D721Med (cell line): ENCODE data around the gene CD300LD.
"Not testable (repeated sequence)": the region's sequence is repeated elsewhere in the genome, so short reads cannot be mapped to it uniquely, and the experiment has no call there.

Source experiments
- DNase-seq: peaks from one replicate; pipeline ENCODE4 v3.0.0; 2011; ENCODE audit warnings: low spot score; ENCODE audit not compliant: insufficient read length
- FAIRE-seq: peaks from 2 replicates; lab custom pipeline; 2011; peaks lifted over from hg19 to GRCh38; lab: Jason Lieb, UNC
- TF ChIP-seq, protein P1 (sequence below): IDR thresholded peaks from 2 replicates; pipeline ENCODE4 v1.5.1; 2012; ENCODE audit warnings: mild to moderate bottlenecking, control low read depth; ENCODE audit not compliant: insufficient read depth; ENCODE audit errors: missing control alignments

CD300LD gene

DNA sequence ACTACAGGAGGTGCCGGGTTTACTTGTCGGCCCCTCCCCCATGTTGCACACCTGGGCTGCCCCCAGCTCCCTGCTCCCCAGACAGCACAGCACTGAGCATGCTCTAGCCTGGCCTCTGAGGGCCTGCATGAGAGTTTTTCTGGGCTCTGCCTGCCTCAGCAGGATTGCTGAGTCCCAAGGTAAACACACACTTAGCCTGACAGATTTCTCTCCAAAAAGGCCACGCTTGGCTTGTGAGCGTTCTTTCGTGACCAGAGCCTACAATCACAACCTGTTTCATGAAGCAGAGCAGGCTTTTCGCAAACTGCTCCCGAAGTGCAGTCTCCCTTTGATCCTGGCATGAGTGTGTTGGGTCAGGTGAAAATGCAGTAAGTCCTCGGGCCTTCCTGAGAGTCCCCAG lies 41.2 kb upstream of the CD300LD start:
- FAIRE-seq: no peak
- DNase-seq: no peak
- TF ChIP-seq, protein P1, sequence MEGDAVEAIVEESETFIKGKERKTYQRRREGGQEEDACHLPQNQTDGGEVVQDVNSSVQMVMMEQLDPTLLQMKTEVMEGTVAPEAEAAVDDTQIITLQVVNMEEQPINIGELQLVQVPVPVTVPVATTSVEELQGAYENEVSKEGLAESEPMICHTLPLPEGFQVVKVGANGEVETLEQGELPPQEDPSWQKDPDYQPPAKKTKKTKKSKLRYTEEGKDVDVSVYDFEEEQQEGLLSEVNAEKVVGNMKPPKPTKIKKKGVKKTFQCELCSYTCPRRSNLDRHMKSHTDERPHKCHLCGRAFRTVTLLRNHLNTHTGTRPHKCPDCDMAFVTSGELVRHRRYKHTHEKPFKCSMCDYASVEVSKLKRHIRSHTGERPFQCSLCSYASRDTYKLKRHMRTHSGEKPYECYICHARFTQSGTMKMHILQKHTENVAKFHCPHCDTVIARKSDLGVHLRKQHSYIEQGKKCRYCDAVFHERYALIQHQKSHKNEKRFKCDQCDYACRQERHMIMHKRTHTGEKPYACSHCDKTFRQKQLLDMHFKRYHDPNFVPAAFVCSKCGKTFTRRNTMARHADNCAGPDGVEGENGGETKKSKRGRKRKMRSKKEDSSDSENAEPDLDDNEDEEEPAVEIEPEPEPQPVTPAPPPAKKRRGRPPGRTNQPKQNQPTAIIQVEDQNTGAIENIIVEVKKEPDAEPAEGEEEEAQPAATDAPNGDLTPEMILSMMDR: no peak

DNA sequence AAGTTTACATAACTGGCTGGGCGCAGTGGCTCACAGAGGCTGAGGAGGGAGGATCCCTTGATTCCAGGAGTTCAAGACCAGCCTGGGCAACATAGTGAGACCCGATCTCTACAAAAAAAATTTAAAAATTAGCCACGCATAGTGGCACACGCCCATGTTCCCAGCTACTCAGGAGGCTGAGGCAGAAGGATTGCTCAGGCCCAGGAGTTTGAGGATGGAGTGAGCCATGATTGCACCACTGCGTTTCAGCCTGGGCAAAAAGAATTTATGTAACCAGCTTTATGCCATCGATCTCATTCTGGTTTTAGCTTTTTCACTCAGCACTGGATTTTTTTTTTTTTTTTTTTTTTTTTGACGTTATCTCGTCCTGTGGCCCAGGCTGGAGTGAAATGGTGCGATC lies 40.5 kb upstream of the CD300LD start:
- DNase-seq (no peak), FAIRE-seq (no peak)
- TF ChIP-seq, protein P1: no peak

DNA sequence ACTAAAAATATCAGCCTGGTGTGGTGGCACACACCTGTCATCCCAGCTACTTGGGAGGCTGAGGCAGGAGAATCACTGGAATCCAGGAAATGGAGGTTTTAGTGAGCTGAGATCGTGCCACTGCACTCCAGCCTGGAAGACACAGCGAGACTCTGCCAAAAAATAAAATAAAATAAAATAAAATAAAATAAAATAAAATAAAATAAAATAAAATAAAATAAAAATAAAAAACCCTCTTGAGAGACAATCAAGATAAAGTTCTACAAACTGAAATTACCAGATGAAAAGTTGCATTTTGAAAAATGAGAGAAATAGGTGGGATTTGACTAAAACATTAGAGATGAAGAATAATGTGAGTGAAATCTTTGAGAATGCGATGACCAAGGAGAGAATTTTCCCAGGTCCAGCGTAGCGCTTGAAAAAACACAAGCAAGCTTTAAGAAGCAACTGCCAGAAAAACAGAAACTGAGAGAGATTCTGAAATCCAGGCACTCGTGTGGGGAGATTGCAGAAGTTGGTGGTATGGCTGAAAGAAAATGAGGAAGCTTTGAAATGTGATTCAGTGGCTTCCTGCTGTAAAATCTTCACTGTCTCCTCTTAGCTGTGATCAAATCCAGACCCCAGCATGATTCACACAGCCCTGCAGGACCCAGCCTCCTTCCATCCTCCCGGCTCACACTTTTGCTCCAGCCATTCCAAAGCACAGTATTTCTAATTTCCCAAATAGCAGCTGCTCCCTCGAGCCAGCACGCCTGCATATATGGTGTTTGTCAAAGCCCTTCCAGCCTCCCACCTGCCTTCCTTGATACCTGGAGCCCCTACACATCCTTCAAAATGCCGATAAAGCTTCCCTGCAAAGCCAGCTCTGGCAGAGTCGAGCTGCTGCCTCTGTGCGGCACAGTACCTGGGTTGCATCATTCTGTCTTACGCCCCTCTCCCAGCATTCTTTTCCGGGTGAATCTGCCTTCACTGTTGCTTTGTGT lies 39.7 kb upstream of the CD300LD start:
- FAIRE-seq (no peak), DNase-seq (no peak)
- TF ChIP-seq, protein P1: no peak

DNA sequence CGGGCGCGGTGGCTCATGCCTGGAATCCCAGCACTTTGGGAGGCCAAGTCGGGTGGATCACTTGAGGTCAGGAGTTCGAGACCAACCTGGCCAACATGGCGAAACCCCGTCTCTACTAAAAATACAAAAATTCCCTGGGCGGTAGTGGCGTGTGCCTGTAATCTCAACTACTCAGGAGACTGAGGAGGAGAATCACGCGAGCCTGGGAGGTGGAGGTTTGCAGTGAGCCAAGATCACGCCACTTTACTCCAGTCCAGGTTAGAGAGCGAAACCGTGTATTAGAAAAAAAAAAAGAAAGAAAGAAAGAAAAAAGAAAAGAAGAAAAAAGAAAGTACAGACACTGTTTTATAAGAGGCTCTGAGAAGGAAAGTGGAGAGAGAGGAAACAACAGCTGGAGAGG lies 38.2 kb upstream of the CD300LD start:
- FAIRE-seq, DNase-seq: not testable (repeated sequence)

DNA sequence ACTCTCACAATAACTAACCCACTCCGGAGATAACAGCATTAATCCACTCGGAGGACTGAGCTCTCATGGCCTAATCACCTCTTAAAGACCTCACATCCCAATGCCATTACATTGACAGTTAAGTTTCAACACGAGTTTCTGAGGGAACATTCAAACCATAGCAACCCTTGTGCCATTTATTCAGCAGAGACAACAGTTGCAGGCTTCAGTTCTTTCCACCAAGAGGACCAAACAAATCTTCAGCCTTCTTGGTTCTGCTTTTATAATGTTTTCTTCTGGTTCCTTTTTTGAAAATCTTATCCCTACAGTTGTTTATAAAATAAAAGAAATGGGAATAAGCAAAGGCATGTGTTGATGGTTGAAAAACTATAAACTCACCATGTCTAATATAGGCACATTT lies 33.6 kb upstream of the CD300LD start:
- TF ChIP-seq, protein P1: no peak
- no peak for DNase-seq
- no peak for FAIRE-seq

DNA sequence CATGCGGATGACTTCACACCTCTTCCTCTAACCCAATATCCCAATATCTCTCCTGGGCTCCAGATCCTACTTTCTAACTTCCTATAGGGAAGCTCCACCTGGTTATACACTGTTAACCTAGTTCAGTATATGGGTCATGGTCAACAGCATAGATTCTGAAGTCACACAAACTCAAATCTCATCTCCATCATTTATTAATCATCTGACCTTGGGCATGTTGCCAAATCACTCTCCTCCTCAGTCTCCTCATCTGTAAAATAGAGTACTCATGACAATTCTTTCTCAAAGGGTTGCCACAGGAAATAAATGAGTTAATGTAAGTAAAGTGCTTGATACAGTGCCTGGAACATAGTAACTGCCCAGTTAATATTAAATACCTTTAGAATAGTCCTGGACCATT lies 32.0 kb upstream of the CD300LD start:
- FAIRE-seq: no peak
- DNase-seq: no peak
- TF ChIP-seq, protein P1: no peak

DNA sequence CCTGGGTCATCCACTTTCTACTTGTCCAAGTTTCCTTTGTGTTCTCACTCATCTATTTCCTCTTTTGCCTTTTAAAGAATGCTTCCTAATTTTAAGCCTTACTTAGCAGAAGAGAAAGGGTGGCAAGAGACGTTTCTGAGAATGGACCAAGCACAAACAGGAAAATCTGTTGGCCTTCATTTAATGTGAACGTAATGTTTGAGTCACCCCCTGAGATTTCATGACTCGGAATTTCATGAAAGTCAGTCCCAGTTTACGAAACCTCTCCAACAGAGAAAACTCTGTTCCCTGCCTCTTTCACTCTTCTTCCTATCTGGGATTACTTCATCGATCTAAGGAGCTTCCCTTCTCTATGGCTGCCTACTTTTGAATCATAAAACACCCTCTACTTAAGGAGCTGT lies 31.6 kb upstream of the CD300LD start, which contains the start of gene CD300E:
TSS of gene CD300E (minus strand) at position 46 of the 401 bp plus-strand sequence. CDS start 117 bp downstream, outside the sequence.
- TF ChIP-seq, protein P1: no peak
- DNase-seq: no peak
- FAIRE-seq: no peak
